ENCODE results near the gene EIF5A. TPM values are rescaled to one million over a fixed set of nuclear protein-coding genes. Genes with fewer than 3 reads are reported as not detected.
A peak's percentile ranks its signal among the peaks of the same experiment; 100 is the strongest.

EIF5A gene
- total RNA-seq, 4 donors from 2014 or later, result 145 to 214 (median 204) TPM

- Histone ChIP-seq H3K9me3 (no peaks in the 10 kb centered on the region), H3K4me3 (peak overlapping the region in 2 of 4 donors; percentile 71 to 77), H3K4me1 (peaks cover 47 to 96% (median 93%) of the 10 kb centered on the region in 4 donors), H3K27ac (replicated peaks in 1 of 4) (peak overlapping the region; percentile 95 to 98 (median 96)), H3K36me3 (peaks cover 26 to 44% (median 42%) of the 10 kb centered on the region in 4 donors), H3K27me3 (peaks cover 0 to 7% (median 0%) of the 10 kb centered on the region in 4 donors)
- no peak for TF ChIP-seq POLR2AphosphoS5 (IDR thresholded peaks at IDR 0.05)
- TF ChIP-seq EP300 (IDR thresholded peaks at IDR 0.05), result no peak
- TF ChIP-seq POLR2A (IDR thresholded peaks at IDR 0.05; ENCODE audit: low read depth), result no peak
- DNase-seq (ENCODE audit: extremely low spot score), result no peak
- intact Hi-C loops (cut with DNase I), result no loop called here
- WGBS, result 92% methylated on average over 5 of the region's 16 CpGs
Measured at GRCh38 chr17:7284911-7285310, 22.5 kb upstream of the EIF5A start.

- peaks cover 26 to 44% (median 42%) of the 10 kb centered on the region in 4 donors for H3K36me3 ChIP-seq
- H3K27me3 ChIP-seq, result peaks cover 0 to 7% (median 0%) of the 10 kb centered on the region in 4 donors
- intact Hi-C loops (cut with DNase I), result no loop called here
- H3K27ac ChIP-seq (replicated peaks in 1 of 4), result peak overlapping the region; percentile 95 to 98 (median 96)
- DNase-seq (ENCODE audit: extremely low spot score), result no peak
- peaks cover 53 to 97% (median 94%) of the 10 kb centered on the region in 4 donors for H3K4me1 ChIP-seq
- no peaks in the 10 kb centered on the region for H3K9me3 ChIP-seq
- 85% methylated on average over 8 of the region's 12 CpGs for whole genome bisulfite sequencing
- TF ChIP-seq POLR2AphosphoS5 (IDR thresholded peaks at IDR 0.05) (no peak), EP300 (IDR thresholded peaks at IDR 0.05) (no peak), CTCF (IDR thresholded peaks at IDR 0.05) (no peak), POLR2A (IDR thresholded peaks at IDR 0.05; ENCODE audit: low read depth) (no peak)
- no peak overlapping the region for H3K4me3 ChIP-seq
Measured at GRCh38 chr17:7285679-7286078, 21.7 kb upstream of the EIF5A start.

GRCh38 chr17:7289256-7290032, 18.0 kb upstream of the EIF5A start:
- intact Hi-C loops (cut with DNase I), result no loop called here
- peaks cover 0 to 31% (median 4%) of the 10 kb centered on the region in 4 donors for H3K27me3 ChIP-seq
- no peak overlapping the region for H3K4me3 ChIP-seq
- peaks cover 19 to 36% (median 33%) of the 10 kb centered on the region in 4 donors for H3K36me3 ChIP-seq
- WGBS, result 83% methylated on average over 7 of the region's 18 CpGs
- H3K9me3 ChIP-seq, result no peaks in the 10 kb centered on the region
- H3K27ac ChIP-seq (replicated peaks in 1 of 4), result peak overlapping the region; percentile 57 to 96 (median 92)
- H3K4me1 ChIP-seq, result peaks cover 53 to 100% (median 97%) of the 10 kb centered on the region in 4 donors
- TF ChIP-seq POLR2AphosphoS5 (IDR thresholded peaks at IDR 0.05), result peak in 1 of 2 donors; percentile 52
- TF ChIP-seq EP300 (IDR thresholded peaks at IDR 0.05), result no peak
- no peak for DNase-seq (ENCODE audit: extremely low spot score)

GRCh38 chr17:7290166-7290565, 17.3 kb upstream of the EIF5A start:
- no peak for DNase-seq (ENCODE audit: extremely low spot score)
- H3K4me1 ChIP-seq, result peaks cover 55 to 100% (median 97%) of the 10 kb centered on the region in 4 donors
- H3K9me3 ChIP-seq, result no peaks in the 10 kb centered on the region
- H3K4me3 ChIP-seq, result no peak overlapping the region
- TF ChIP-seq EP300 (IDR thresholded peaks at IDR 0.05), result no peak
- no peak for TF ChIP-seq POLR2A (IDR thresholded peaks at IDR 0.05; ENCODE audit: low read depth)
- no peak for TF ChIP-seq CTCF (IDR thresholded peaks at IDR 0.05)
- peak in 1 of 2 donors; percentile 5 for TF ChIP-seq POLR2AphosphoS5 (IDR thresholded peaks at IDR 0.05)
- intact Hi-C loops (cut with DNase I), result no loop called here
- WGBS, result 81% methylated on average over 17 of the region's 19 CpGs
- peaks cover 0 to 37% (median 4%) of the 10 kb centered on the region in 4 donors for H3K27me3 ChIP-seq
- H3K36me3 ChIP-seq, result peaks cover 12 to 29% (median 26%) of the 10 kb centered on the region in 4 donors
- peak overlapping the region; percentile 57 to 96 (median 92) for H3K27ac ChIP-seq (replicated peaks in 1 of 4)

- peaks cover 0 to 37% (median 4%) of the 10 kb centered on the region in 4 donors for H3K27me3 ChIP-seq
Measured at GRCh38 chr17:7290685-7291084, 16.7 kb upstream of the EIF5A start.

GRCh38 chr17:7292194-7292593, 15.2 kb upstream of the EIF5A start:
- Histone ChIP-seq H3K36me3 (peaks cover 0 to 9% (median 7%) of the 10 kb centered on the region in 4 donors), H3K4me3 (peak overlapping the region in 1 of 4 donors; percentile 46), H3K27me3 (peaks cover 0 to 37% (median 4%) of the 10 kb centered on the region in 4 donors), H3K4me1 (peaks cover 62 to 97% (median 94%) of the 10 kb centered on the region in 4 donors), H3K27ac (replicated peaks in 1 of 4) (peak overlapping the region; percentile 81 to 96 (median 92)), H3K9me3 (no peaks in the 10 kb centered on the region)
- 37% methylated on average over 2 of the region's 2 CpGs for WGBS
- intact Hi-C loops (cut with DNase I), result no loop called here
- DNase-seq (ENCODE audit: extremely low spot score), result no peak
- TF ChIP-seq CTCF (IDR thresholded peaks at IDR 0.05) (no peak), POLR2AphosphoS5 (IDR thresholded peaks at IDR 0.05) (peak; percentile 33 to 58)

More at GRCh38 chr17:7290685-7291084, 16.7 kb upstream of the EIF5A start:
- DNase-seq (ENCODE audit: extremely low spot score), result no peak
- Histone ChIP-seq H3K27ac (replicated peaks in 1 of 4) (peak overlapping the region; percentile 57 to 96 (median 92)), H3K4me1 (peaks cover 55 to 100% (median 97%) of the 10 kb centered on the region in 4 donors), H3K4me3 (no peak overlapping the region), H3K36me3 (peaks cover 12 to 24% (median 21%) of the 10 kb centered on the region in 4 donors), H3K9me3 (no peaks in the 10 kb centered on the region)
- TF ChIP-seq POLR2AphosphoS5 (IDR thresholded peaks at IDR 0.05) (peak; percentile 41 to 42), EP300 (IDR thresholded peaks at IDR 0.05) (no peak), POLR2A (IDR thresholded peaks at IDR 0.05; ENCODE audit: low read depth) (no peak)
- intact Hi-C loops (cut with DNase I), result no loop called here
- WGBS, result 77% methylated on average over 11 of the region's 11 CpGs
